Chondrocyte (in vitro differentiated cells): ENCODE results near the gene CEP55. TPM values are rescaled to one million over a fixed set of nuclear protein-coding genes. Genes with fewer than 3 reads are reported as not detected.
A peak's percentile ranks its signal among the peaks of the same experiment; 100 is the strongest.

Experiments used
- DNase-seq: peaks from one replicate; pipeline ENCODE4 v3.0.0; 2021; ENCODE audit warnings: mixed read lengths, low spot score
- H3K27ac Mint-ChIP-seq: one replicate; pipeline ENCODE4 v1.8.0; 2021; ENCODE audit warnings: mild to moderate bottlenecking, moderate library complexity, mixed read lengths; ENCODE audit not compliant: unreplicated experiment
- H3K27me3 Mint-ChIP-seq: 2 replicates; pipeline ENCODE4 v1.8.0; 2021; ENCODE audit warnings: low read depth, mixed read lengths
- H3K36me3 Mint-ChIP-seq: 2 replicates; pipeline ENCODE4 v1.8.0; 2021; ENCODE audit warnings: low read depth, mixed read lengths
- H3K4me1 Mint-ChIP-seq: 2 replicates; pipeline ENCODE4 v1.8.0; 2021; ENCODE audit warnings: low read depth, mild to moderate bottlenecking, mixed read lengths
- H3K4me3 Mint-ChIP-seq: one replicate; pipeline ENCODE4 v1.8.0; 2021; ENCODE audit warnings: mild to moderate bottlenecking, moderate library complexity, mixed read lengths; ENCODE audit not compliant: unreplicated experiment
- H3K9me3 Mint-ChIP-seq: 2 replicates; pipeline ENCODE4 v1.8.0; 2021; ENCODE audit warnings: low read depth, mixed read lengths
- total RNA-seq: library from RNA; stranded (reverse); gene quantifications from 3 replicates; pipeline ENCODE4 v1.2.1, GENCODE V29; 2021
- TF ChIP-seq, protein P1 (sequence below): fragments of 200-600 bp; sonication (generic); IDR thresholded peaks from 2 replicates; pipeline ENCODE4 v1.5.0; 2021; ENCODE audit warnings: antibody characterized with exemption, mild to moderate bottlenecking, moderate library complexity

Gene CEP55
- total RNA-seq, 1 donor from 2014 or later: 9.3 TPM

DNA sequence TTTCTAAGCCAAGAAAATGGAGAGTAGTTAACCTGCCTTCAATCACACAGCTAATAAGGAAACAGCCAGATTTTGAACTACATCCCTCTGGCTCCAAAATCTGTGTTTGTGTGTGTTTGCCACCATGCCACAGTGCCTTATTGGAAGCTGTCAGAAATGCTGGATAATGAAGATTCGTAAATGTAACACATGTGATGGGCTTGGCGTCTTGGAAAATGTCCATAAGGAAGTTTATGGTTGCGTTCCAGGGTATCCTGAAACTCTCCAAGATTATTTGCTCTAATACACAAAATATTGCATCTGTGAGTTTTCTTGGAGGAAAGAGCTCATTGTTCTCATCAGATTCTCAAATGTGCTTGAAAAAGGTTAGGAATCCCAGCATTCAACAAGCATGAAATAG is 36.9 kb upstream of the CEP55 start:
- H3K36me3 Mint-ChIP-seq: peaks cover 18% of the 10 kb centered on the region
- H3K4me3 Mint-ChIP-seq: peak overlapping the region; percentile 58
- TF ChIP-seq, protein P1, sequence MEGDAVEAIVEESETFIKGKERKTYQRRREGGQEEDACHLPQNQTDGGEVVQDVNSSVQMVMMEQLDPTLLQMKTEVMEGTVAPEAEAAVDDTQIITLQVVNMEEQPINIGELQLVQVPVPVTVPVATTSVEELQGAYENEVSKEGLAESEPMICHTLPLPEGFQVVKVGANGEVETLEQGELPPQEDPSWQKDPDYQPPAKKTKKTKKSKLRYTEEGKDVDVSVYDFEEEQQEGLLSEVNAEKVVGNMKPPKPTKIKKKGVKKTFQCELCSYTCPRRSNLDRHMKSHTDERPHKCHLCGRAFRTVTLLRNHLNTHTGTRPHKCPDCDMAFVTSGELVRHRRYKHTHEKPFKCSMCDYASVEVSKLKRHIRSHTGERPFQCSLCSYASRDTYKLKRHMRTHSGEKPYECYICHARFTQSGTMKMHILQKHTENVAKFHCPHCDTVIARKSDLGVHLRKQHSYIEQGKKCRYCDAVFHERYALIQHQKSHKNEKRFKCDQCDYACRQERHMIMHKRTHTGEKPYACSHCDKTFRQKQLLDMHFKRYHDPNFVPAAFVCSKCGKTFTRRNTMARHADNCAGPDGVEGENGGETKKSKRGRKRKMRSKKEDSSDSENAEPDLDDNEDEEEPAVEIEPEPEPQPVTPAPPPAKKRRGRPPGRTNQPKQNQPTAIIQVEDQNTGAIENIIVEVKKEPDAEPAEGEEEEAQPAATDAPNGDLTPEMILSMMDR: no peak
- peaks cover 86% of the 10 kb centered on the region for H3K4me1 Mint-ChIP-seq
- H3K27me3 Mint-ChIP-seq: no peaks in the 10 kb centered on the region
- DNase-seq: no peak
- H3K27ac Mint-ChIP-seq: peak overlapping the region; percentile 100
- no peaks in the 10 kb centered on the region for H3K9me3 Mint-ChIP-seq

DNA sequence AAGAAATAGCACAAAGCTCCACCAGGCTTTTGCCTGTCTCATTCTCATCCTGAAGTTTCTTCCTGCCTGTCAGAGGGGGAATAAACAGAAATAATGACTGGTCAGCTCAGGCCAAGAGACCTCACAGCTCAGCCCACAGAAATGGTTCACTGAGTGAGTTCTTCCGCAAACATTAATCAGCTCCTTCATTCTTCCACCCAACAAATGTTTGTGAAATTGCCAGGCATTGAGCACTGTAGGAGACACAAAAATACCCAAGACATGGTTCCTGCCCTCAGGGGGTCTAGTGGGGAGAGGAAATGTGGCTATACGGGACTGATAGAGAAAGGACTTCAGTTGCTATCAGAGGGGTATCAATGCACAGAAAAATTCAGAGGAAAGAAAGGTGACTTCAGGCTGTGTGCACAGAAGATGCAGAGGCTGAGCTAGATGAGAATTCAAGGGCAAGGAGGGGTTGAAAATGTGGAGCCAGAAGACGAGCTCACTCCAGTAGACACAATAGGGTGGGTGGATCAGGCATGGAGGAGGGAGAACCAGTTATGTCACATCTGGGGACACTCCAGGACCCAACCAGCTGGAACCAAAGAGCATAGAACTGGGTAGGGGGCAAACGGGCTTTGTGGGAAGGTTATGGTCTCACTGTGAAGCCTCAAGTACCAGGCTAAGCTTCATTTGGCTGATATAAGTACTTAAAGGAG is 35.2 kb upstream of the CEP55 start:
- H3K4me1 Mint-ChIP-seq: peaks cover 97% of the 10 kb centered on the region
- peaks cover 11% of the 10 kb centered on the region for H3K36me3 Mint-ChIP-seq
- H3K27me3 Mint-ChIP-seq: no peaks in the 10 kb centered on the region
- TF ChIP-seq, protein P1: no peak
- DNase-seq: no peak
- no peak overlapping the region for H3K4me3 Mint-ChIP-seq
- H3K9me3 Mint-ChIP-seq: no peaks in the 10 kb centered on the region
- H3K27ac Mint-ChIP-seq: peak overlapping the region; percentile 100

DNA sequence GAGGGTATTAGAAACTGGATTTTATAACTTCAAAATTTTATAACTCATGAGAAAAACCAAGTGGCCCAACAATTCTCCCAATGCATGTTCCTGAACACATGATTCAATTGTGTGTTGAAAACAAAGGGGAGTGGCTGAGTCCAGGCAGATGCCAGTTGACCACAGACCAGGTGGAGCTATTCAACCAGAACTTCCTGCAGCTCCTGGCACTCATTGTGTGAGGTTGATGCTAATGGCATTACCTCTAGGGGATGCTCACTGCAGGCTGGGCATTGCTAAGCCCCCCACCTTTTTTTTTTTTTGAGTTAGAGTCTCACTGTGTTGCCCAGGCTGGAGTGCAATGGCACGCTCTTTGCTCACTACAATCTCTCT is 34.6 kb upstream of the CEP55 start:
- no peaks in the 10 kb centered on the region for H3K9me3 Mint-ChIP-seq
- TF ChIP-seq, protein P1: no peak
- H3K4me1 Mint-ChIP-seq: peaks cover 97% of the 10 kb centered on the region
- no peaks in the 10 kb centered on the region for H3K27me3 Mint-ChIP-seq
- H3K36me3 Mint-ChIP-seq: peaks cover 6% of the 10 kb centered on the region
- DNase-seq: no peak
- H3K27ac Mint-ChIP-seq: peak overlapping the region; percentile 100
- H3K4me3 Mint-ChIP-seq: no peak overlapping the region

DNA sequence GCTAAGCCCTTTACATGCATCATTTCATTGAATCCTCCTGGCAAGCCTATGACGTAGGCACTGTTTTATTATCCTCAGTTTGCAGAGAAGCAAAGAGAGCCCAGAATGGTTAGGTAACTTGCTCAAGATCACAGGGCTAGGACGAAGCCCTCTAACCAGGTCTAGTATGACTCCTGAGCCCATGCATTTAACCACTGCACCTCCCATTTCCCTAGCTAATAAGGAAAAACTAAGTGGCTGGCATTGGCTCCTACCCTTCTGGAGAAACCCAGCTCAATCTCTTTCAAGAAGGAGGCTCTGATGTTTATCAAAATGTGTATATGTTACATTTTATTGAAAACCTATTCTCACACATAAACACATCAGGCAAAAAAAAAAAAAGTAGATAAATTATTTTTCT is 34.0 kb upstream of the CEP55 start:
- H3K9me3 Mint-ChIP-seq: no peaks in the 10 kb centered on the region
- no peak for DNase-seq
- TF ChIP-seq, protein P1: no peak
- no peaks in the 10 kb centered on the region for H3K27me3 Mint-ChIP-seq
- peak overlapping the region; percentile 100 for H3K27ac Mint-ChIP-seq
- no peak overlapping the region for H3K4me3 Mint-ChIP-seq
- peaks cover 6% of the 10 kb centered on the region for H3K36me3 Mint-ChIP-seq
- peaks cover 93% of the 10 kb centered on the region for H3K4me1 Mint-ChIP-seq

DNA sequence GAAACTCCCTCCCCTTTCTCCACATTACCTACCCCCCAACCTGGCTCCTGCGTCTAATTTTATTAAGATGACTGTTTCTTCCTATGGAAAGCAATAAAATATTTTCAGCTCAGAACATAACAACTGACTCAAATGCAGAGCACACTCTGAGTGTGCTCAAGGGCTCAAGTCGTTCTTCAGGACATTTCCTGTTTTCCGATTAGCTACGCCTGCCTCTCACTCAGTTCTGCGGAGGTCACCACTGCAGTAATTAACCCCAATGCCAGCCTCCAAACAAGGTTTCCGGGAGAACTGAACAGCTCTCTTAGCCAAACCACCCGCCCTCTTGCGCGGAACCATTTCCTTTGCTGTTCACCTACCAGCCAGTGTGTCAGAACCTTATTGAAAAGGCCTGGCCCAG is 33.5 kb upstream of the CEP55 start:
- H3K27me3 Mint-ChIP-seq: no peaks in the 10 kb centered on the region
- H3K27ac Mint-ChIP-seq: peak overlapping the region; percentile 100
- no peak for DNase-seq
- peaks cover 91% of the 10 kb centered on the region for H3K4me1 Mint-ChIP-seq
- peaks cover 2% of the 10 kb centered on the region for H3K9me3 Mint-ChIP-seq
- TF ChIP-seq, protein P1: no peak
- peaks cover 8% of the 10 kb centered on the region for H3K36me3 Mint-ChIP-seq
- H3K4me3 Mint-ChIP-seq: peak overlapping the region; percentile 39
